Liver (tissue), 9 donors: Measurements from ENCODE around the gene RBM3. TPM values are rescaled to one million over a fixed set of nuclear protein-coding genes. Genes with fewer than 3 reads are reported as not detected.
A peak's percentile ranks its signal among the peaks of the same experiment; 100 is the strongest.

Experiments
- DNase-seq: peaks from one replicate; pipeline ENCODE4 v3.0.0-alpha.2; 2017; ENCODE audit warnings: low spot score
- H3K27ac ChIP-seq, 2 donors: one replicate each; pipeline ENCODE4 v1.7.0; 2013; ENCODE audit warnings: inconsistent platforms in 2 of 2, low read length in 2 of 2, control low read depth in 1 of 2, low read depth in 1 of 2, mild to moderate bottlenecking in 1 of 2
- H3K27me3 ChIP-seq, 4 donors: one replicate each; pipeline versions ENCODE4 v1.6.1 to v1.7.0; 2013; ENCODE audit warnings: low read length in 3 of 4, inconsistent platforms in 1 of 4, mild to moderate bottlenecking in 1 of 4, moderate library complexity in 1 of 4; ENCODE audit not compliant: control insufficient read depth in 4 of 4, insufficient read depth in 4 of 4
- H3K36me3 ChIP-seq, 4 donors: one replicate each; pipeline versions ENCODE4 v1.6.1 to v1.7.0; 2013; ENCODE audit warnings: low read length in 3 of 4, mild to moderate bottlenecking in 3 of 4, low read depth in 1 of 4, moderate library complexity in 1 of 4; ENCODE audit not compliant: control insufficient read depth in 4 of 4, insufficient read depth in 3 of 4
- H3K4me1 ChIP-seq, 4 donors: one replicate each; pipeline versions ENCODE4 v1.6.1 to v1.7.0; 2013; ENCODE audit warnings: low read length in 3 of 4, mild to moderate bottlenecking in 3 of 4, moderate library complexity in 1 of 4; ENCODE audit not compliant: control insufficient read depth in 4 of 4, insufficient read depth in 4 of 4
- H3K4me3 ChIP-seq, 3 donors: one replicate each; pipeline versions ENCODE4 v1.6.1 to v1.7.0; 2013; ENCODE audit warnings: low read length in 3 of 3, control low read depth in 1 of 3, low read depth in 1 of 3, mild to moderate bottlenecking in 1 of 3
- H3K9ac ChIP-seq, 2 donors: one replicate each; pipeline ENCODE4 v1.7.0; 2013; ENCODE audit warnings: low read length in 2 of 2, mild to moderate bottlenecking in 2 of 2, moderate library complexity in 2 of 2, control low read depth in 1 of 2, low read depth in 1 of 2
- H3K9me3 ChIP-seq, 4 donors: one replicate each; pipeline versions ENCODE4 v1.6.1 to v1.7.0; 2013; ENCODE audit warnings: low read length in 3 of 4; ENCODE audit not compliant: control insufficient read depth in 4 of 4
- ATF3 ChIP-seq: IDR thresholded peaks from 2 replicates; pipeline ENCODE4 v1.6.1; 2016; ENCODE audit warnings: antibody characterized with exemption
- EGR1 ChIP-seq, 2 donors: IDR thresholded peaks; 2 replicates each; pipeline ENCODE4 v1.6.1; 2016 to 2018; ENCODE audit warnings: antibody characterized with exemption in 2 of 2, low read depth in 2 of 2
- FOXA1 ChIP-seq: IDR thresholded peaks from 2 replicates; pipeline ENCODE4 v1.6.1; 2016; ENCODE audit warnings: antibody characterized with exemption
- FOXA2 ChIP-seq: IDR thresholded peaks from 2 replicates; pipeline ENCODE4 v1.6.1; 2016; ENCODE audit warnings: antibody characterized with exemption
- HNF4A ChIP-seq, 2 donors: conservative IDR thresholded peaks; 2 replicates each; pipeline ENCODE4 v1.6.1; 2016; ENCODE audit warnings: antibody characterized with exemption in 2 of 2, mild to moderate bottlenecking in 2 of 2
- HNF4G ChIP-seq: IDR thresholded peaks from 2 replicates; pipeline ENCODE4 v1.6.1; 2016; ENCODE audit warnings: antibody characterized with exemption
- NR2F2 ChIP-seq: IDR thresholded peaks from 2 replicates; pipeline ENCODE4 v1.6.1; 2016; ENCODE audit warnings: antibody characterized with exemption
- REST ChIP-seq: IDR thresholded peaks from 2 replicates; pipeline ENCODE4 v1.6.1; 2016; ENCODE audit warnings: antibody characterized with exemption, mild to moderate bottlenecking
- RXRA ChIP-seq, 2 donors: IDR thresholded peaks; 2 replicates each; pipeline ENCODE4 v1.6.1; 2017 to 2018; ENCODE audit warnings: antibody characterized with exemption in 2 of 2, mild to moderate bottlenecking in 1 of 2
- SP1 ChIP-seq: IDR thresholded peaks from 2 replicates; pipeline ENCODE4 v1.6.1; 2018; ENCODE audit warnings: antibody characterized with exemption, mild to moderate bottlenecking
- YY1 ChIP-seq: IDR thresholded peaks from 2 replicates; pipeline ENCODE4 v1.6.1; 2016; ENCODE audit warnings: antibody characterized with exemption, mild to moderate bottlenecking
- ZBTB33 ChIP-seq: IDR thresholded peaks from 2 replicates; pipeline ENCODE4 v1.6.1; 2016; ENCODE audit warnings: antibody characterized with exemption
- WGBS: extraction: QIAGEN DNeasy Blood & Tissue Kit; methylation state at CpG from one replicate; pipeline ENCODE4 v1.1.7; 2013; 5-methylcytosine and 5-hydroxymethylcytosine counted together
- polyA plus RNA-seq, 2 donors: library from polyadenylated mRNA; stranded (reverse) in 1 of 2; unstranded in 1 of 2; fragments of 200-250 nt in 1 of 2; fragments of >200 nt in 1 of 2; fragmentation: Nextera tagmentation in 1 of 2; extraction: Ambion mirVana in 1 of 2; gene quantifications; one replicate each; pipeline versions ENCODE4 v1.2.1 to v1.2.3, GENCODE V29; 2013 to 2015
- total RNA-seq, 2 donors: library from RNA; depleted of rRNA; stranded (reverse); fragments of >200 nt; gene quantifications; one replicate each; pipeline ENCODE4 v1.2.3, GENCODE V29; 2014
- donor health status: healthy.
- donor health status: healthy.
- donor health status: healthy.
- donor health status: healthy.
- donor health status: healthy.

RBM3 gene
- total and polyA plus RNA-seq, 4 donors: 28.6 to 87.3 (median 62.1) TPM

- TF ChIP-seq HNF4A (conservative IDR thresholded peaks at IDR 0.05): no peak
- peak; percentile 62 for TF ChIP-seq SP1
- no peak for TF ChIP-seq HNF4G
- no peak for TF ChIP-seq NR2F2
Measured at GRCh38 chrX:48539345-48540027, 34.8 kb upstream of the RBM3 start, which contains the start of gene TBC1D25 (continued).

- Histone ChIP-seq H3K4me1 (peaks cover 1 to 10% (median 5%) of the 10 kb centered on the region in 4 donors), H3K9ac (peak overlapping the region; percentile 47 to 71), H3K27ac (peak overlapping the region; percentile 85 to 87), H3K36me3 (peaks cover 0 to 5% (median 3%) of the 10 kb centered on the region in 4 donors), H3K4me3 (peak overlapping the region; percentile 68 to 81 (median 74)), H3K9me3 (no peaks in the 10 kb centered on the region), H3K27me3 (no peaks in the 10 kb centered on the region)
- TF ChIP-seq HNF4A (conservative IDR thresholded peaks at IDR 0.05): no peak
- no peak for TF ChIP-seq RXRA (IDR thresholded peaks at IDR 0.05)
- TF ChIP-seq SP1: no peak
- no peak for TF ChIP-seq FOXA2
- TF ChIP-seq REST: no peak
- TF ChIP-seq EGR1 (IDR thresholded peaks at IDR 0.05; ENCODE audit: low read depth in 2 of 2): no peak
- no peak for TF ChIP-seq HNF4G
- no peak for TF ChIP-seq ATF3
- WGBS: 5% methylated on average over 12 of the region's 12 CpGs
- DNase-seq: peak; percentile 54
Measured at GRCh38 chrX:48540028-48540375, 34.3 kb upstream of the RBM3 start.

- Histone ChIP-seq H3K4me1 (peaks cover 1 to 10% (median 5%) of the 10 kb centered on the region in 4 donors), H3K9ac (peak overlapping the region in 1 of 2 donors; percentile 71), H3K4me3 (peak overlapping the region; percentile 18 to 81 (median 68)), H3K36me3 (peaks cover 0 to 7% (median 3%) of the 10 kb centered on the region in 4 donors), H3K27ac (peak overlapping the region in 1 of 2 donors; percentile 85), H3K27me3 (no peaks in the 10 kb centered on the region), H3K9me3 (no peaks in the 10 kb centered on the region)
- DNase-seq: no peak
- TF ChIP-seq FOXA1 (no peak), REST (no peak), YY1 (no peak), FOXA2 (no peak), HNF4G (no peak), ZBTB33 (no peak)
- WGBS: 89% methylated on average over 7 of the region's 7 CpGs
Measured at GRCh38 chrX:48540480-48540879, 33.8 kb upstream of the RBM3 start.
